OCI-LY7 (cell line): ENCODE data around the gene ZAR1L. TPM values are rescaled to one million over a fixed set of nuclear protein-coding genes. Genes with fewer than 3 reads are reported as not detected.

Source experiments
- BruUV-seq: library from RNA; stranded (reverse); fragments of 400-500 nt; replicated peaks from 2 replicates; lab custom pipeline; 2021; lab: Mats Ljungman, UMichigan
- CTCF ChIA-PET: fragments of 300-600 bp; sonication (Branson Sonifier 250); formaldehyde crosslinking; loops from one replicate; lab custom pipeline; 2022; ENCODE audit warnings: antibody characterized with exemption; ENCODE audit not compliant: unreplicated experiment; lab: Charles Lee
- POLR2A ChIA-PET: fragments of 300-600 bp; sonication (Branson Sonifier 250); formaldehyde crosslinking; loops from one replicate; lab custom pipeline; 2022; ENCODE audit warnings: antibody characterized with exemption; lab: Charles Lee
- DNase-seq: peaks from one replicate; pipeline ENCODE4 v3.0.0-alpha.2; 2015; ENCODE audit warnings: low spot score
- H2AFZ ChIP-seq: fragments of 200-600 bp; sonication (generic), shearing (Covaris generic); 2 replicates; pipeline ENCODE4 v1.6.1; 2014; ENCODE audit warnings: mild to moderate bottlenecking, antibody characterized with exemption, low read length, moderate library complexity
- H3K27ac ChIP-seq: fragments of 200-600 bp; sonication (generic); 2 replicates; pipeline ENCODE4 v1.5.1; 2014; ENCODE audit warnings: mixed run types, low read depth, mild to moderate bottlenecking, moderate library complexity, low read length, inconsistent platforms; ENCODE audit not compliant: poor library complexity, severe bottlenecking
- H3K36me3 ChIP-seq: fragments of 200-600 bp; sonication (generic); 2 replicates; pipeline ENCODE4 v1.6.1; 2014; ENCODE audit warnings: mild to moderate bottlenecking, antibody characterized with exemption, low read length, moderate library complexity, mixed read lengths; ENCODE audit not compliant: insufficient read depth
- H3K4me1 ChIP-seq: fragments of 200-600 bp; sonication (generic); 2 replicates; pipeline ENCODE4 v1.5.1; 2014; ENCODE audit warnings: mild to moderate bottlenecking, low read length; ENCODE audit not compliant: insufficient read depth, poor library complexity, severe bottlenecking
- H3K4me2 ChIP-seq: fragments of 200-600 bp; sonication (generic); 2 replicates; pipeline ENCODE4 v1.6.1; 2014; ENCODE audit warnings: mild to moderate bottlenecking, low read length
- H3K4me3 ChIP-seq: fragments of 200-600 bp; sonication (generic); 2 replicates; pipeline ENCODE4 v1.5.1; 2014; ENCODE audit warnings: mild to moderate bottlenecking, low read depth, low read length; ENCODE audit not compliant: poor library complexity, severe bottlenecking
- H3K79me2 ChIP-seq: fragments of 200-600 bp; sonication (generic); 2 replicates; pipeline ENCODE4 v1.6.1; 2016; ENCODE audit warnings: low read depth, mild to moderate bottlenecking, low read length, moderate library complexity, mixed read lengths; ENCODE audit not compliant: insufficient read depth
- H3K9me2 ChIP-seq: fragments of 200-600 bp; sonication (generic); 2 replicates; pipeline ENCODE4 v1.6.1; 2016; ENCODE audit warnings: mild to moderate bottlenecking, low read length, mixed read lengths; ENCODE audit not compliant: insufficient read depth
- H3K9me3 ChIP-seq: fragments of 200-600 bp; sonication (generic); 2 replicates; pipeline ENCODE4 v1.6.1; 2014; ENCODE audit warnings: mild to moderate bottlenecking, mixed run types, low read length, mixed read lengths
- H4K20me1 ChIP-seq: fragments of 200-600 bp; sonication (generic); 2 replicates; pipeline ENCODE4 v1.6.1; 2014; ENCODE audit warnings: mild to moderate bottlenecking, antibody characterized with exemption, low read length, moderate library complexity, mixed read lengths; ENCODE audit not compliant: insufficient read depth
- EZH2phosphoT487 ChIP-seq: fragments of 200-600 bp; sonication (generic); IDR thresholded peaks from 2 replicates; pipeline ENCODE4 v1.6.1; 2018; ENCODE audit warnings: low read depth, borderline replicate concordance, mild to moderate bottlenecking, mixed run types, antibody characterized with exemption, low read length, moderate library complexity, mixed read lengths
- intact Hi-C: fragments of 100-400 bp; cut with micrococcal nuclease; formaldehyde crosslinking; loops from one replicate; pipeline ENCODE4 v1.10.0; 2022; ENCODE audit not compliant: unreplicated experiment
- total RNA-seq, 2 experiments: library from RNA; depleted of rRNA in 1 of 2; stranded (reverse); fragments of >200 nt in 1 of 2; shearing (Covaris generic) in 1 of 2; gene quantifications; 2 replicates each; pipeline ENCODE4 v1.2.3, GENCODE V29; 2014 to 2022
- TF ChIP-seq, protein P1 (sequence below): fragments of 200-600 bp; sonication (generic); conservative IDR thresholded peaks from 2 replicates; pipeline ENCODE4 v1.5.1; 2014; ENCODE audit warnings: mild to moderate bottlenecking, antibody characterized with exemption, low read length, moderate library complexity, mixed read lengths

ZAR1L gene
- total RNA-seq, 2 experiments from 2014 or later = 0.32 to 1.1 TPM

DNA sequence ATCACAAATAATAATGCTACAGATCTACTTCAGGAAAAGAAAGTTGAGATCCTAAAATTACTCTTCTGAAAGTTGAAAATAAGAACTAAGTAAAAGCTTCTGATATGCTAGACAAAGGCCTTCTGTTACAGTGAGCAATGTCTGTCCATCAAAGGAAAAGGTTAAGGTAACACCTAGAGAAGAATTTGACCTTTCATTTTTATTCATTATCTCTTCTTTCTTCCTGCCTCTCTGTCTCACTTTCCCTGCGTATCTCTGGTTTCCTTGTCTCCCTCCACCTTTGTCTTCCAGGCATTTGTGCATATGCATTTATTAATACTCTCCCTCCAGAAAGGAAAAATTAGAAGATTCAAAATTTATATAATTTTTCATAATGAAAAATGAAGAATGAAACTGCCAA lies 49.0 kb downstream of the ZAR1L start:
- CTCF ChIA-PET = no interaction called here
- DNase-seq = no peak

DNA sequence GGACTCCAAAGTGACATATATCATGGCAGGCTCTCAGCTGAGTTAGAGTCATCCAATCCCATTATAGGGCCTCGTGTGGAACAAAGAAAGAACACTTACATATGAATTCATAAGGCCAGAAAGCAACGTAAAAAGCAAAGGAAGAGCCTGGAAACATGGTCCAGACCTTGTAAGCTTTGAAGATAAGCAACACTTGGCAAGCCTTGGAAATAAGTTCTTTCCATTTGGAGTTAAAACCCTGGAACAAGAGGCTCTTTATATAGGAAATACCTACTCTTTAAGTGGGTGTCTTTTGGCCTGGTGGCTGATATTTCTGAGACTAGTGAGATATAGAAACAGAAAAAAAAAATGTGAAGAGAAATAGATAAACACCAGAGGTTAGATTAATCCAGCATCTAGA lies 49.4 kb downstream of the ZAR1L start:
- Histone ChIP-seq H3K4me2 (no peak overlapping the region), H3K4me3 (no peak overlapping the region), H3K27ac (no peak overlapping the region), H3K4me1 (no peaks in the 10 kb centered on the region), H2AFZ (no peak overlapping the region), H3K36me3 (no peaks in the 10 kb centered on the region), H3K9me3 (no peaks in the 10 kb centered on the region), H3K9me2 (no peaks in the 10 kb centered on the region), H3K79me2 (no peaks in the 10 kb centered on the region), H4K20me1 (no peaks in the 10 kb centered on the region)
- no TSS peak for BruUV-seq
- ChIA-PET CTCF (no interaction called here), POLR2A (interaction anchor here (0.5 kb wide), 1 partner anchor 425 kb away, joined by 3 read pairs; no protein-coding TSS in a partner anchor)
- no peak for TF ChIP-seq EZH2phosphoT487
- TF ChIP-seq, protein P1, sequence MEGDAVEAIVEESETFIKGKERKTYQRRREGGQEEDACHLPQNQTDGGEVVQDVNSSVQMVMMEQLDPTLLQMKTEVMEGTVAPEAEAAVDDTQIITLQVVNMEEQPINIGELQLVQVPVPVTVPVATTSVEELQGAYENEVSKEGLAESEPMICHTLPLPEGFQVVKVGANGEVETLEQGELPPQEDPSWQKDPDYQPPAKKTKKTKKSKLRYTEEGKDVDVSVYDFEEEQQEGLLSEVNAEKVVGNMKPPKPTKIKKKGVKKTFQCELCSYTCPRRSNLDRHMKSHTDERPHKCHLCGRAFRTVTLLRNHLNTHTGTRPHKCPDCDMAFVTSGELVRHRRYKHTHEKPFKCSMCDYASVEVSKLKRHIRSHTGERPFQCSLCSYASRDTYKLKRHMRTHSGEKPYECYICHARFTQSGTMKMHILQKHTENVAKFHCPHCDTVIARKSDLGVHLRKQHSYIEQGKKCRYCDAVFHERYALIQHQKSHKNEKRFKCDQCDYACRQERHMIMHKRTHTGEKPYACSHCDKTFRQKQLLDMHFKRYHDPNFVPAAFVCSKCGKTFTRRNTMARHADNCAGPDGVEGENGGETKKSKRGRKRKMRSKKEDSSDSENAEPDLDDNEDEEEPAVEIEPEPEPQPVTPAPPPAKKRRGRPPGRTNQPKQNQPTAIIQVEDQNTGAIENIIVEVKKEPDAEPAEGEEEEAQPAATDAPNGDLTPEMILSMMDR = no peak
- intact Hi-C loops = no loop called here
- DNase-seq = no peak

More for the DNA sequence above, 49.0 kb downstream of the ZAR1L start:
- Histone ChIP-seq H3K9me3 (no peaks in the 10 kb centered on the region), H3K4me1 (no peaks in the 10 kb centered on the region), H3K9me2 (no peaks in the 10 kb centered on the region), H3K79me2 (no peaks in the 10 kb centered on the region), H3K27ac (no peak overlapping the region), H3K36me3 (no peaks in the 10 kb centered on the region), H2AFZ (no peak overlapping the region), H3K4me2 (no peak overlapping the region), H3K4me3 (no peak overlapping the region), H4K20me1 (no peaks in the 10 kb centered on the region)
- no peak for TF ChIP-seq EZH2phosphoT487
- TF ChIP-seq, protein P1 = no peak
- intact Hi-C loops = no loop called here
- no TSS peak for BruUV-seq
- POLR2A ChIA-PET = interaction anchor here (0.5 kb wide), 1 partner anchor 426 kb away, joined by 3 read pairs; no protein-coding TSS in a partner anchor

DNA sequence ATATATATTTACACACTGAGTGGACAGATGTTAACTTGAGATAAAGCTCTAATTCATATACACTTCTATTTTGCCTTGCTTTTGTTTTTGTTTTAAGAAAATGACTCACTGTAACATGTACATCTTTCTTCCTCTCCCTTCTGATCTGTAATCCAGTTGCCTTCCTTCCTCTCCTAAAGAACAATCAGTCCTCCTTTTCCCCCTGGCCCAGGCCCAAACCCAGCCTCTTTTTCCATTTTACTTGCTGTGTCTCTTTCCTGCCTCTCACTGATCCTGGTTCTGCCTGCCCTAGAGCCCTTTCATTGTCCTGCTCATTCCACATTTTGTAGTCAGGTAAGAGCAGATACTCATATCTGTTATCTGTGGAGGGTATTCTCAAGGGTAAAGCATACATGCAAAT lies 50.8 kb downstream of the ZAR1L start:
- Histone ChIP-seq H3K4me3 (no peak overlapping the region), H3K4me1 (no peaks in the 10 kb centered on the region), H4K20me1 (no peaks in the 10 kb centered on the region), H2AFZ (no peak overlapping the region), H3K9me3 (no peaks in the 10 kb centered on the region), H3K9me2 (no peaks in the 10 kb centered on the region), H3K79me2 (no peaks in the 10 kb centered on the region), H3K27ac (no peak overlapping the region), H3K36me3 (no peaks in the 10 kb centered on the region), H3K4me2 (no peak overlapping the region)
- POLR2A ChIA-PET = interaction anchor here (0.6 to 0.7 kb wide), 2 partner anchors 26 to 359 kb away, joined by 3 read pairs; no protein-coding TSS in a partner anchor
- CTCF ChIA-PET = no interaction called here
- BruUV-seq = no TSS peak
- intact Hi-C loops = no loop called here
- TF ChIP-seq, protein P1 = no peak
- TF ChIP-seq EZH2phosphoT487 = no peak
- no peak for DNase-seq
